ENCODE data around the gene NALCN.

The NALCN gene

DNA sequence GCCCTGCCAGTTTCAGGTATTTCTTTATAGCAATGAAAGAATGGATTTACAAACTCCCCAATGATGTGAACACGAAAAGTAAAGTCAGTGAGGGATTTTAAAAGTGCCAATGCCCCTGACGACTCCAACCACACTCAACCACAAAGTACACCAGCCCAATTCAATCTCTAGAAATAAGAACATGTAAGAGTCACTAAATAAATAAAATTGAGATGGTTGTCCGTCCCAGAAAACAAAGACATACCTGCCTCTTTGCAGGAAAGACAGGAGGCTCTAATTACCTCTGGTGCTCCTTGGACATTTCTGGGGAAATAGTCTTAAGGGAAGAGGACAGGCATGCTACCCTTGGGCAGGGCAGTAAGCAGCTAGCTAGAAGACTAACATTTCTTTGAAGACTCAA lies 55.8 kb downstream of the NALCN start:
- TF ChIP-seq EZH2 (IDR thresholded peaks at IDR 0.05; ENCODE audit: borderline replicate concordance, low read depth, low read length, severe bottlenecking) (no peak), CTCF (IDR thresholded peaks at IDR 0.05; ENCODE audit: borderline replicate concordance, extremely low read depth, low read length, poor library complexity, severe bottlenecking) (no peak)
- no peak for DNase-seq
- H3K4me1 ChIP-seq (ENCODE audit: insufficient read depth, low read length) = no peaks in the 10 kb centered on the region
- ATAC-seq (ENCODE audit: insufficient read depth, low read depth) = no peak
- H3K4me2 ChIP-seq (ENCODE audit: insufficient read depth, low read length) = no peak overlapping the region
- H3K27ac ChIP-seq (ENCODE audit: low read length) = no peak overlapping the region
- H2AFZ ChIP-seq (ENCODE audit: low read depth, low read length) = no peak overlapping the region
- H3K27me3 ChIP-seq (ENCODE audit: insufficient read depth, low read length, poor library complexity) = no peaks in the 10 kb centered on the region
- H3K4me3 ChIP-seq (ENCODE audit: low read depth in 1 of 2, low read length in 2 of 2) = no peak overlapping the region
- H4K20me1 ChIP-seq (ENCODE audit: insufficient read depth, low read length) = no peaks in the 10 kb centered on the region
- H3K36me3 ChIP-seq (ENCODE audit: insufficient read depth, low read length) = no peaks in the 10 kb centered on the region
- H3K9me3 ChIP-seq (ENCODE audit: insufficient read depth, low read length, severe bottlenecking) = no peaks in the 10 kb centered on the region
- H3K79me2 ChIP-seq (ENCODE audit: insufficient read depth, low read length) = no peaks in the 10 kb centered on the region
- H3K9ac ChIP-seq (ENCODE audit: low read depth, low read length) = no peak overlapping the region

DNA sequence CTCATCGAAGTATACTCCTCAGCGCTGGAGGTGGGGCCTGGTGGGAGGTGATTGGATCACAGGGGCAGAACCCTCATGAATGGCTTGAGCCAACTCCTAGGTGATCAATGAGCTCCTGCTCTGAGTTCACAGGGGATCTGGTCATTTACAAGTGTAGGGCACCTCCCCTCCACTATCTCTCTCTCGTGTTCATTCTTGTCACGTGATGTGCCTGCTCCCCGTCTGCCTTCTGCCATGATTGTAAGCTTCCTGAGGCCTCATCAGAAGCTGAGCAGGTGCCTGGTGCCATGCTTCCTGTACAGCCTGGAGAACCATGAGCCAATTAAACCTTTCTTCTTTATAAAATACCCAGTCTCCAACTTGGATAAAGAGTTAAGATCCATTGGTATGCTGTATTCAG lies 61.4 kb downstream of the NALCN start:
- no peak overlapping the region for H3K4me2 ChIP-seq (ENCODE audit: insufficient read depth, low read length)
- no peaks in the 10 kb centered on the region for H3K27me3 ChIP-seq (ENCODE audit: insufficient read depth, low read length, poor library complexity)
- no peak for TF ChIP-seq CTCF (IDR thresholded peaks at IDR 0.05; ENCODE audit: borderline replicate concordance, extremely low read depth, low read length, poor library complexity, severe bottlenecking)
- TF ChIP-seq EZH2 (IDR thresholded peaks at IDR 0.05; ENCODE audit: borderline replicate concordance, low read depth, low read length, severe bottlenecking) = no peak
- DNase-seq (no peak), ATAC-seq (ENCODE audit: insufficient read depth, low read depth) (no peak)
- H3K4me3 ChIP-seq (ENCODE audit: low read depth in 1 of 2, low read length in 2 of 2) = no peak overlapping the region
- no peaks in the 10 kb centered on the region for H3K79me2 ChIP-seq (ENCODE audit: insufficient read depth, low read length)
- no peak overlapping the region for H2AFZ ChIP-seq (ENCODE audit: low read depth, low read length)
- no peak overlapping the region for H3K9ac ChIP-seq (ENCODE audit: low read depth, low read length)
- H4K20me1 ChIP-seq (ENCODE audit: insufficient read depth, low read length) = no peaks in the 10 kb centered on the region
- H3K36me3 ChIP-seq (ENCODE audit: insufficient read depth, low read length) = no peaks in the 10 kb centered on the region
- H3K4me1 ChIP-seq (ENCODE audit: insufficient read depth, low read length) = no peaks in the 10 kb centered on the region
- H3K27ac ChIP-seq (ENCODE audit: low read length) = no peak overlapping the region
- no peaks in the 10 kb centered on the region for H3K9me3 ChIP-seq (ENCODE audit: insufficient read depth, low read length, severe bottlenecking)

DNA sequence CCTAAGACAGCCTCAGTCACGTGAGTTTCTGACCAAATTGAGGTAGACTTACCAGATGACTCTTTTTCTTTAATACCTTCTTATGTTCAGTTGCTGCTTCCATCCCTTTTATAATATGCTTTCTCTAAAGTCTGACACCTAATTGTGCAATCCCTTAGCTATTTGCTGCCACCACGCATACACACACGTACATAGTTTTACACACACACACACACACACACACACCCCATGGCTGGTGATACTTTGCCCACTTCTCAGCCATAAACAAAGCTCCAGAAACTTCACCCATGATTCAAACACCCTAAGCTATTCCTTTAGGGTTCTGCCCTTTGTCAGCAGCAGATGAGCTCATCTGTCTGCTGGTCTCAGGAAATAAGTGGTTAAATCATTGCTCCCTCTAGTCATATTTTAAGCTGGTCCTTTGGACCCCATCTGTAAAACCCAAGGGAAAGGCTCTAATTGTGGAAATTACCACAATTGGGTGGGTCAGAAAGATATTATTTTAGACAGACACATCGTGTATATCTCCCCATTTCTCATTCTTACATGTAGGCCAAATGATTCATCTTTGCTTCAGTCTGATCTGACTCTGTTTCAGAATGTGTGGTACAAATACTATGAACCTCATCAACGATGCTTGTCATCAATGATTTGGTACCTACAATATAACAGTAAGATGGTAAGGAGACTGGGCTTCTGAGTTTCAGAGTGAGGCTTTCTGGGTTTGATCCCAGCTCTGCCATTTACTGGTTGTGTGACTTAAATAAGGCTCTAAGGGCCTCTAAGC lies 69.2 kb downstream of the NALCN start:
- DNase-seq = no peak
- Histone ChIP-seq H3K9ac (ENCODE audit: low read depth, low read length) (no peak overlapping the region), H4K20me1 (ENCODE audit: insufficient read depth, low read length) (no peaks in the 10 kb centered on the region), H3K4me2 (ENCODE audit: insufficient read depth, low read length) (no peak overlapping the region), H3K79me2 (ENCODE audit: insufficient read depth, low read length) (no peaks in the 10 kb centered on the region), H3K4me3 (ENCODE audit: low read depth in 1 of 2, low read length in 2 of 2) (no peak overlapping the region), H3K27ac (ENCODE audit: low read length) (no peak overlapping the region), H2AFZ (ENCODE audit: low read depth, low read length) (no peak overlapping the region), H3K27me3 (ENCODE audit: insufficient read depth, low read length, poor library complexity) (no peaks in the 10 kb centered on the region), H3K4me1 (ENCODE audit: insufficient read depth, low read length) (no peaks in the 10 kb centered on the region), H3K9me3 (ENCODE audit: insufficient read depth, low read length, severe bottlenecking) (no peaks in the 10 kb centered on the region), H3K36me3 (ENCODE audit: insufficient read depth, low read length) (no peaks in the 10 kb centered on the region)
- TF ChIP-seq EZH2 (IDR thresholded peaks at IDR 0.05; ENCODE audit: borderline replicate concordance, low read depth, low read length, severe bottlenecking) (no peak), CTCF (IDR thresholded peaks at IDR 0.05; ENCODE audit: borderline replicate concordance, extremely low read depth, low read length, poor library complexity, severe bottlenecking) (no peak)
- no peak for ATAC-seq (ENCODE audit: insufficient read depth, low read depth)

Data from DND-41 (cell line).